ENCODE data around the gene IFI27L2.

- TF ChIP-seq EZH2 (IDR thresholded peaks at IDR 0.05; ENCODE audit: insufficient read depth, low read length), result no peak
- TF ChIP-seq CTCF (IDR thresholded peaks at IDR 0.05; ENCODE audit: insufficient read depth, low read depth, low read length), result no peak
Measured at GRCh38 chr14:94126419-94126677, 3.1 kb downstream of the IFI27L2 start.
